Measurements from ENCODE around the gene IGHMBP2.

DNA sequence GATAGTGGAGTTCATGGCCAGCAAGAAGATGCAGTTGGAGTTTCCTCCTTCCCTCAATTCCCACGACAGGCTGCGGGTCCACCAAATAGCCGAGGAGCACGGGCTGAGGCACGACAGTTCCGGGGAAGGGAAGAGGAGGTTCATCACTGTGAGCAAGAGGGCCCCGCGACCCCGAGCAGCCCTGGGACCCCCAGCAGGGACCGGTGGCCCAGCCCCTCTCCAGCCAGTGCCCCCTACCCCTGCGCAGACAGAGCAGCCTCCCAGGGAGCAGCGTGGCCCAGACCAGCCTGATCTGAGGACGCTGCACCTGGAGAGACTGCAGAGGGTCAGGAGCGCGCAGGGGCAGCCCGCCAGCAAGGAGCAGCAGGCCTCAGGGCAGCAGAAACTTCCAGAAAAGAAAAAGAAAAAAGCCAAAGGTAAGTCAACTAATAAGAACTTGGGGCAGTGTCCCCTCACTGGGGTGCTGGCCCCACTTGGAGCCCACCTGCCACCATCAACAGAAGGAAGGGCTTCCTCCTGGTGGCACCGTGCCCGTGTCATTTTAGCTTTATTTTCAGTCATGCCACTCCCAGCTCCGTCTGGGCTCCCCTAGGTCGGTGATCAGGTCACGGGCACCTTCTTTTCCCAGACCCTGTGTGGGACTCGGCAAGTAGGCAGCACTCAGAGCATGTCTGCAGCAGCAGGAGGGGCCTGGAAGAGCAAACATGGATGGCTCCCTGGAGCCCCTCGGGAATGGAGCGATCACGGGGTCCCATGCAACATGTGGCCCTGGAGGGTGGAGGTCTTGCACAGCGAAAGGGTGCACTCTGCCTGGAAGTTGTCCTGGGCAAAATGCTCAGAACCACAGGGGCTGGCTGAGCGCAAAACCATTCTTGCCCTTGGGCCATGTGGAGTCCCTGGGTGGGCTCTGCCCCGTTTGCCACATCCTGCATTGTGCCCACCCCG, 33.3 kb downstream of the IGHMBP2 start:
- no peak for TF ChIP-seq EZH2 (IDR thresholded peaks at IDR 0.05; ENCODE audit: borderline replicate concordance, low read depth, low read length, severe bottlenecking)
- TF ChIP-seq, protein P1, sequence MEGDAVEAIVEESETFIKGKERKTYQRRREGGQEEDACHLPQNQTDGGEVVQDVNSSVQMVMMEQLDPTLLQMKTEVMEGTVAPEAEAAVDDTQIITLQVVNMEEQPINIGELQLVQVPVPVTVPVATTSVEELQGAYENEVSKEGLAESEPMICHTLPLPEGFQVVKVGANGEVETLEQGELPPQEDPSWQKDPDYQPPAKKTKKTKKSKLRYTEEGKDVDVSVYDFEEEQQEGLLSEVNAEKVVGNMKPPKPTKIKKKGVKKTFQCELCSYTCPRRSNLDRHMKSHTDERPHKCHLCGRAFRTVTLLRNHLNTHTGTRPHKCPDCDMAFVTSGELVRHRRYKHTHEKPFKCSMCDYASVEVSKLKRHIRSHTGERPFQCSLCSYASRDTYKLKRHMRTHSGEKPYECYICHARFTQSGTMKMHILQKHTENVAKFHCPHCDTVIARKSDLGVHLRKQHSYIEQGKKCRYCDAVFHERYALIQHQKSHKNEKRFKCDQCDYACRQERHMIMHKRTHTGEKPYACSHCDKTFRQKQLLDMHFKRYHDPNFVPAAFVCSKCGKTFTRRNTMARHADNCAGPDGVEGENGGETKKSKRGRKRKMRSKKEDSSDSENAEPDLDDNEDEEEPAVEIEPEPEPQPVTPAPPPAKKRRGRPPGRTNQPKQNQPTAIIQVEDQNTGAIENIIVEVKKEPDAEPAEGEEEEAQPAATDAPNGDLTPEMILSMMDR (IDR thresholded peaks at IDR 0.05; ENCODE audit: borderline replicate concordance, extremely low read depth, low read length, poor library complexity, severe bottlenecking): no peak

All from DND-41 (cell line).